Activated CD4-positive, alpha-beta T cell treated with anti-CD3 and anti-CD28 coated beads, Interleukin-2, amount 50 U/mL, for 1 hour (primary cell): ENCODE results near the gene BTBD16.

Experiments used
- DNase-seq: peaks from one replicate; pipeline ENCODE4 v3.0.0-alpha.2; 2020

The BTBD16 gene

DNA sequence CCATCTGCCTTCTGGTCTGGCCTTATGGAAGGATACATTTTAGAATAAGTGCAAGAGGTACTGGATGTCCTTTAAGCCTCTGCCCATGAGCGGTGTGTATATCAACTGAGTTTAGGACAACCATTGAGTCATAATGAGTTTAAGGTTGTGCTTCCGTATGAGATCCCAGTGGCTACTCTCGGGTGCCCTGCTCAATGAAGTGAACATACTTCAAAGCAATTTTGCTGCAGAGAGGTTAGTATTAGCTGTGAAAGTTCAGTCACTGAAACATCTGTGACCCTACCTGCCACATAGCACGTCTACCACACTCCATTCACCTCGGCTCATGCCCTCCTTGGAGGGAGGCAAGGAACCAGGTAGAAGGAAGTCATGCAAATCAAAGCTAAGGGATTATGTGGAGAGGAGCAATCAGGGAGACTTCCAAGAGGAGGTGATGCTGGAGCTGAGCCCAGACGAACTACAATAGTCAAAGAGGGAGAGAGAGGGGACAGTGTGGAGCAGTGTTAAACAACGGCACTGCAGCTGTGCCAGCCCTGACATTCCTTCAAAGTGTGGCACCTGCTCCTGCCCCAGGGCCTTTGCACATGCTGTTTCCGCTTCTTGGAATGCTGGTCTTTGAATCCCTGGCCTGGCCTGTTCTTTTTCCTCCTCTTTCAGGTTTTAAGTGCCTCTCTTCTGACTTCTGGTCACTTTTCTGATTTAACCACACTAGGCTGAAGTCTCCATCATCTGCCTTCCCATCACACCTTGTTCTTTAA, 25.4 kb downstream of the BTBD16 start:
- no peak for DNase-seq

DNA sequence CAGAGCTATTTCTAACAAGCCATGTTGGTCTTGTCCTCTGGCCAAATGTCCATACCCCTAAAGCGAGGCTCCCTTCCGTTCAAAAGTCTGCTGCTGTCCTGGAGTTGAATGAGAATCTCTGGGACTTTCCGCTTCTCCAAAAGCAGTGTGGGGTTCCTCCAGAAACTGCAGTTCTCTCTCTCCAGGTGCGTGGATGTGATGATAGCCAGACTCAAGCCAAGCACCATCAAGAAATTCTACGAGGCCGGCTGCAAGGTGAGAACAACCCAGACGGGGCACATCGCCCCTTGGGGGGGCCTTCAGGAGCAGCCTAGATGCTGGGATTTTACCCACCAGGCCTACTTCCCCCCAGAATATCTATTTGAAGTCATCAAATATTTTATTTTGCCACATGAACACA, 26.5 kb downstream of the BTBD16 start:
- DNase-seq = no peak

DNA sequence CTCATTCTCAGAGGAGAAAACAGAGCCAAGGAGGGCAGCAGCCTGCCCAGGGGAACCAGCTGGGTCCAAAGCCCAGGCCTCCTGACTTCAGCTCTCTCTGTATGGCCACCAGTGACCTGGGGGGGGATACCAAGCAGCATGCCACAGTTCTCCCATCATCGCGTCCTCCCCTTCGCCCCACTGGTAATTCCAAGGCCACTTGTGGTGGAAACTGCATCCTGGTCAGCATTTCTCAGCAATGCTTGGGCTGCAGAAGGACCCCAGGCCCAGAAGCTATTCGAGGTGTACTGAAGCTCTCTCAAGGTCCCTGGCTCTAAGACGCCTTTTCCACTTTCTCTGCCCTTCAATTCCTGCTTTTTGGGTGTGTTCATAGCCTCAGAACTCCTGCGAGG, 27.1 kb downstream of the BTBD16 start:
- no peak for DNase-seq

DNA sequence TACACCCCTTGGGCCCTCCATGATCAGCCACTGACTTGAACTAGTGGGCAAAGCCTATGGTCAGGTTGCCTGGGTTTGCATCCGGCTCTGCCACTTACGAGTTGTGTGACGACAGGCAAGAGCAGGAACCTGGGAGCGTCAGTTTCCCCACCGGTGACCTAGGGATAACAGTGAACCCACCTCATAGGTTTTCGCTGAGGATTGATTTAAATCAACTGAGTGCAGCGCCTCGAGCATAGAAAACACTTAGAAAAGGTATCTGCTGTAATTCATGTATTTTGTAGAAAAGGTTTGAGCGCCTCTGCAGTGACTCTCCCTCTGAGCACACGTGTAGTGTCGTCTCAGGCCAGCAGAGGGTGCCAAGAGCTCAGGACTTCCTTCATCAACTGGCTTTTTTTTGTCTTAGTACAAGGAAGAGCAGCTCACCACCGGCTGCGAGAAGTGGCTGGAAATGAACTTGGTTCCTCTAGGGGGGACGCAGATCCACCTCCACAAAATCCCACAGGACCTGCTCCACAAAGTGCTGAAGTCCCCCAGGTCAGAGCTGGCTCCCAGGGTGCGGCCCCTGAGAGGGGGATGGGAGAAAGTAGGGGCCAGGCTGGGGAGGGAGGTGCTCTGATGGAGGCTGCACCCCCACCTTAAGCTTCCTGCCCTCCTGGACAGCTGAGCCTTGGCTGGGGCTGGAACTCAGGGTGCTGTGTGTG, 27.7 kb downstream of the BTBD16 start:
- peak; percentile 62 for DNase-seq

DNA sequence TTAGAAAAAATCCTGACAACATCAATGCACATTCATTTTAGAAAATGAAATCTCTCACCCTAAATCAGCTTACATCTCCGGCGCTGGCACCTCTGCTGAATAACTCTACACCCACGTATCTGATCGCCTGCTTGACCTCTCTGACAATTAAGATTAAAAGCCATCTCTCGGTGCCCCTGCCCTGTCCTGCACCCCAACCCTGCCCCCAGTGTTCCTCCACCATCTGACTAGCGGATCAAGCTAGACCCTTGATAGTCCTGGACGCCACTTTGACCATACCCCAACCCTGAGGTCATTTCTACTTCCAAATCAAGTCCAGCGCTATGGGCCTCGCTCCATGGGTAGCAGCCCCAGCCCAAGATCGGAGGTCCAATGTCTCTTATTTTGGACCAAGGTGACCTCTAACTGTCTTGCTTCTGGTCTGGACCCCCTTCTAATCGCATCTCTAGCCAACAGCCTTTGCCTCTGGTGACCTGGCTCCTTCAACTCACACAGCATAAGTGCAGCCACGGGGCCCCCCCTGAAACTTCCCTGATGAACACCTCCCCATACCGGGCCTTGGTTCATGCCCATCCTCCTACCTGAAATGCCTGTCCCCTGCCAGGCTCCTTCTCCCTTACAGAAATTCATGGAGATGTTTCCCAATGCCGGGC, 28.5 kb downstream of the BTBD16 start:
- DNase-seq = no peak

DNA sequence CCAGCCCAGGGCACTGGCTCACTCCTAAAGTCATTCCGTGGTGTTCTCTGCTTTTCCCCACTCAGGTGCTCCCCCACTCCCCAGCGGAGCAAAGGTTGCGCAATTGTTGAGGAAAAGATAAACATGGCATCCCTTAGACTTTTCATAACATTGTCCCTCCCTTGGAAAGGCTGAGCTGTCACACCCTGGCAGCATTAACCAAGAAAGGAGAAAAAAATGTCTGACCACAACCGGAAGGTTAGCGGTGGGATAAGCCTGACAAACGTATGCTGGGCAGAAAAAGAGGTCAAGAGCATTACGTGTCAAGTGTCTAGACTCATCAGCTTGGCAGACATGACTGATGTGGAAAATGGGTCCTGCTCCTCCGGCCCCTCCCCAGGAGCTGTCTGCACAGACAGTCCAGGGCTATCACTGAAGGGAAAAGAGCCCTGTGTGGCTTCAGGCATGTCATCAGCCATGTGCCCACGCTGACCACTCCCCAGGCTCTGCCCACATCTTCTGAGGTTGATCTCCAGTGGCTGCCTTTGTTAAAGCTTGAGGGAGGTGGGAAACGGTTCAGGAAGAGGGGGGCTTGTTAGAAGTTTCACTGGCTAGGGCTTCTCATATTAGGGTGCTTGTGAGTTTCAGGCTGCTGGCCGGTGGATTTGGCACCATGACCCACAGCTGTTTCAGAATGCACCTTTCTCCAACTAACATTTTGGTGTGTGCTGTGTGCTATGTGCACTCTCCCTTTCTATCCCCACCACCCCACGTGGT, 30.1 kb downstream of the BTBD16 start:
- no peak for DNase-seq

DNA sequence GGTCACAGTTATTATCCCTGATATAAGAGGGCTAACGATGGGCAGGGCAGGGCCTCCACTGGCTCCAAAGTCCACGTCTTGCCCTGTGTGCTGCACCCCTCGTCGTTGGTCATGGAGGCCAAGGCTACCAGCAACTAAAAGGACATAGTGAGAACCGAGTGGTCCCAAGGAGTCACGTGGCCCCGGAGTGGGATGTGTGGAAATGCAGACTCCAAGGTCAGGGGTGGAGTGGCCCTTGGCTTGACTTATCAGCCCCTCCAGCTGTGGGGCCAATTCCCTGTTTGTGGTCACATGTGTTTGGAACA, 30.7 kb downstream of the BTBD16 start:
- DNase-seq = no peak

DNA sequence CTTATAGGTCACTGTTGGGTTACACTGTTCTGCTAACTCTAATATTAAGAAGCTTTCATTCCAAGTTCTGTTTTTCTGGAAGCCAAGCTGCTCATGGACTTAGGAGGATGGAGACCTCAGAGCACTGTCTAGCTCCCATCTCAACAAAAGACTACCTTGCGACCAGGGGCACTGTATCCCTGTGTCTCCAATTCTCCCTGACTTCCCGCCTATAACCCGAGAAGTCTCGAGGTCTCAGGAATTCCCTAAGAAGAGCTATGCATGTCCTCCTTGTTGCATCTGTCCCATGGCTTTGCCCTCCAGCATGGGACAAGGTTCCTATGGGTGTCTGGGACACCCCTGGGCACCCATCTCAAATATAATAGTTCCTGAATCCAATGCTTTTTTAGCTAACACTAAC, 31.2 kb downstream of the BTBD16 start:
- no peak for DNase-seq

DNA sequence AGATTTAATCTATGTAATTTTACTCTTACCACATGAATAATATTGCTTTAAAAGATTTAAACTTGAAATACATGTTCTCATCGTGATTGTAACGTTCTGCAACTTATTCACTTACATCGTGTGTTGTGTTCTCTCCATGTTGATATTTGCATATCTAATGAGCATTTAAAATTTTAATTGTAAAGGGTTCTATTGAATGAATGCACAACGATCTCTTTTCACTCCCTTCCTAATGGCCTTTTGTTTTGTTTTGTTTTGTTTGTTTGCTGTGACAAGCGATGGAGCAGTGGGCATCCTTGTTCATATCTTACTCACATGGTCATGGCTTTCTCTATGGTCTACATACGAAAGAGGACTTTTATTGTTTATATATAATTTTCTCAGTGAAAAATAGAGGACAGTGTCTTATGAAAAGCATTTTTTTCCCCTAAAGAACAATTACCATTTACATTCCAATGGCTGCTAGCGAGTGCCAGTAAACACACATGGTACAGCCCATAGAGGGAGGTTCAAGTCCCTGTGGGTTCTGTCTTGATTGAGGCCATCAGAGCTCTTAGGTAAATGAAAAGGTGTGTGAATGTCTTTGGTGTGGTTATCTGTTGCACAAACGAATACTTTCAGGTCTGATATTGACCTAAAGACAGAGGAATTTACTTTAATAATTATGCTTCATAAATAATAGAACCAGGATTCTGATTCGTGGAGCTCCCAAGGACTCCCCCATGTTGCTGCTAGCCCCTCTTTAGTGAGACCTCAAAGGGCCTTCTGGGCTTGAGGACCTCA, 32.4 kb downstream of the BTBD16 start:
- DNase-seq = no peak

DNA sequence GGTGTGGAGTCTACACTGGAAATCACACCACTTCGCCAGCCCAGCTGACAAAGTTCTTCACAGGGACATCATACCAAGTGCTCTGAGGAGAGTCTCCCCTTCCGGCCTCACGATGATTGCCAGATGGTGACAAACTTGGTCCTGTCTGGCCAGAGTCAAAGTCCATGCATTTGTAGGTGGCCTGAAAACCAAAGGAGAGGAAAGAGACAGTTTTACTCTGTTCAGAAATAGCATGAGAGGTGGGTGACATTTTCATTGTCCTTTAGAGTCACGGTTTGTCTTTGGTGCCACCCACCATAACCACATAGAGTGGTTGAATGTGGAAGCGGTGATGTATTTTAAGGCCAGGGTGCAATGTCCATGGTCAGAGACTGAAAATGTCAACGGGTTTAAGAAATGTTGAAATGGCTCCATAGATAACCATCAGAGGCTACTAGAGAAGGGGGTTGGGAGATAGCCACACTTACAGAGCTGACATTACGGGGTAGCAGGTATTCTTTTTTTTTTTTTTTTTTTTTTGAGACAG, 33.0 kb downstream of the BTBD16 start:
- no peak for DNase-seq

DNA sequence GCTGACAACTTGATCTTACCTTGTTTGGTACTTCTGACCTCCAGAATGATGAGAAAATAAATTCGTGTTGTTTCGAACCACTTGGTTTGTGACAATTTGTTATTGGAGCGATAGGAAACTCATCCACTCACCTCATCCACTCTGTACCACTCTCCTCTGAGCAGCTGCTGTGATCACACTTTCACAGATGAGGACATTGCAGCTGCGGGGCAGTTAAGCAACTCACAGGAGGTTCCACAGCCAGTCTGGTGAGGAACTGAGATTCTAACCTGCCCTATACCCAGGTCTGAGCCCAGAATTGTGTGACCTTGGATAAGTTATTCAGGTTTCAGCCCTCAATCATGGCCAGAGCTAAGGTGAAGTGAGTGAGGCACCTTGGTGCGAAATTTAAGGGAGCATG, 35.2 kb downstream of the BTBD16 start:
- DNase-seq = no peak

DNA sequence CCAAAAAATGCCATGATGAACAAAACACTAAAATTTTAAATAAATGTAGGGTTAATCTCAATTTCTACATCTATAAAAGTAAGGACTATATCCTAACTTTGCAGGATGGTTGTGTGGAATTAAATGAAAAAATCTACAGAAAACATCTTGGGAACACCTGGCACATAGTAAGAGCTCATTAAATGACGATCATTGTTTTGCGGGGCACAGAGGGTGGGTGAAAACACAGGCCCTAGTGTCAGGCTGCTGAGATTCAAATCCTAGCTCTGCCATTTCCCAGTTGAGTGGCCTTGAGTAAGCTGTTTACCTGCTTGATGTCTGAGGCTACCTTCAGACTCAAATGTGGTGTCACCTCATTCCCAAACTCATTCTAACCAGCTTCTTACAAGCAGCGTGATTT, 35.6 kb downstream of the BTBD16 start:
- no peak for DNase-seq

DNA sequence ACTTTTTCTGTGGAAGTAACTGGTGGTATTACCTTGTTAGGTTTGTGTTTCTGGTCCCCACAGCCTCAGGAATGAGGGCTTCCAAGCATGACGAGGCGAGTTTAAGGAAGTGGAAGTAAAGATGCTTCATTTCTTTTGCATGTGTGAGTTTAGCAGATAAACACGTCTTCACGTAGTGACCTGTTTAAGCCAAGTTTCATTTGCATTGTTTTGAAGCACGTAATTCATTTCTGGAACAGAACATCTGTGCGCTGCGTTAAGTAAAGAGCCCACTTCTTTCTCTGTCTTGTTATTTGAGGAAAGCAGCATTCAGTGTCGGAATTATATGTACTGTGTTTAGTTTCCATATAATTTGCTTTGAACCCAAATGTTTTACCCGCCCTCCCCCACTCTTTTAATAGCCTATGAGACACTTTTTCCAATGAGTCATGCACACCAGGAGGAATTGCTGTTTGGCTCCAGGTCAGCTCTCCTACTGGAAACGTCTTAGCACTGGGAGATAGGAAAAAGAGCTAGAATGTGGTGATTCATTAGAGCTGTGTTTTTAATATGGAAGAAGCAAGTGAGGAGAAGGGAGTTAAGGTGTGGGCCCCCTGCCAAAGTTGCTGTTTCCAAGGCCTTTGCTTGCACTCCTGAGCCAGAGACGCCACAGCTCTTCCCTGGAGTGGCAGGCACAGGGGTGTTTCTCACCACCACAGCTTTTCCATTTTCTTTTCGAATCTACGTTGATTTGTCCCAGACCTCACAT, 36.7 kb downstream of the BTBD16 start:
- DNase-seq = no peak

DNA sequence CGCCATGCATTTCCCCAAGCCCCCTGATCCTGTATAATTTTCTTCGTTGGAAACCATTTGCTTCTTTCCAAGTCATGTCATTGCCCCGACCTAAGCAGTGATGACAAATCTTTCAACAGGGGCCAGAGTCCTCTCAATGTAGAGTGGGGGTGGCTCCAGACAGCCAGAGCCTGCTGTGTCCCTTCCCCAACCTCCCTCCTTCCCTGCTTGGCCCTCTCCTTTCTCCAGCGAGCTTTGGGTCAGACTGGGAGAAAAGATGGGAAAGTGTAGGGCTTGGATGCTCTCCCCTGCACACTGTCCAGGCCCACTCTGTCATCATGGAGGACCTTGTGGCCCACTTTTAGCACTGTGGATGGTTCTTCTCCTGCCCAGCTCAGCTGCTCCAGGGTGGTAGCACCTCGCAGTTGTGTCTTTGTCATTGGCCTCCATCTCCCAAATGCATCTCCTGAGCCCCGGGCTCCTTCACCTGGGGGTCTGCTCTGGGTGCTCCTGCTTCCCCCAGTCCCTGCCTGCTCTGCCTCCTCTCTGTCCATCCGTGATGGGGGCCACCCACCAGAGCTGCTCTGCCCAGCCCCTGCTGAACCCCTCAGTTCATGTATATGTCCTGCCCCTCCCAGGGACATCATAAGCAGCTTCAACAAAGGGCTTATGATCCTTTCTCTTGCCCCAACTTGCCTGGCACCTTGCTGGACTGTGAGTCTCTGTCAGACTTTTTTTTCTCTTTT, 37.5 kb downstream of the BTBD16 start:
- no peak for DNase-seq

DNA sequence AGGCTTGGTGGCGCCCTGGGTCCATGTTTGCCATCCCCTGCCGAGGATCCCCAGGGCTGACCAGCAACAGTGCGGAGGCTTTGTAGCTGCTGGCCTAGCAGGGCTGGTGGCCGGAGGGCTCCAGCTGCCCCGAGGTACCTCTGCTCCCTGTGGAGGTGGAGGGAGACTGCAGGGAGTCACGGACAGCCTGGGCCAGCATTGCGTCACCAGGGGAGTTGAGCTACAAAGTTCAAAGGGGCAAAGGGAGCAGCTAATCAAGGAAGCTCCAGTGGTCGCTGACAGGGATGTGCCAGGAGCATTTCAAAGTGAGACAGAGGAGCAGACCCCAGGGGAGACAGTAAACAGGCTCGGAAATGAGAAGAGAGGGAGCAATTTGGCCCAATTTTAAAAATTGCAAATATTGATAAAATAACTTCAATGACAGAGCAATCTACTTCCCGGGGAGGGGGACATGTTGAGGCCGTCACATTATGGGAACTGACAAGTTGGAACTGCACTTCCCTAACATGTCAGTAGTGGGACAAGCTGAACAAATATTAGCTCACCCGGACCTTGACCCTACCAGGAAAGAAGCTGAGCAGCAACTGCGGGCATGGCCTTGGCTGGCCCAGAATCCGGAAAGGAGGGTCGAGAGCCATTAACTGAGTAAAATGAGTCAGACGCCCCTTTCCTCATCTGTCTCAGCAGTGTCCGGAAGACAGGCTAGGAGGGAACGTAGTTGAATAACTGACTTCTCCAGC, 39.4 kb downstream of the BTBD16 start:
- DNase-seq = no peak

DNA sequence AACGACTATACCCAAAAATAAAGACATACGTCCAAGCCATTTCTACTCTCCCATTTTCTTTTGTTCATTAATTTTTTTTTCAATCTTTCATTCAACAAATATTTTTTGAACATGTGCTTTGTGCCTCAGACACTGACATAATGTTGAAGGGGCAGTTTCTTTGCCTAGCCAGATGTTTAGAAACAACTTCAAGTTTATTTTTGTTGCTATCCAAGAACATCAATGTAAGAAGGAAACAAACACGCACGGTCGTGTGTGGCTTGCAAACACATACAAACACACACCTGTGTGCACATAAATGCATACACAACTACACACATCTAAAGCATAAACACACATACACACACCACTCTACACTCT, 39.9 kb downstream of the BTBD16 start:
- DNase-seq = no peak

DNA sequence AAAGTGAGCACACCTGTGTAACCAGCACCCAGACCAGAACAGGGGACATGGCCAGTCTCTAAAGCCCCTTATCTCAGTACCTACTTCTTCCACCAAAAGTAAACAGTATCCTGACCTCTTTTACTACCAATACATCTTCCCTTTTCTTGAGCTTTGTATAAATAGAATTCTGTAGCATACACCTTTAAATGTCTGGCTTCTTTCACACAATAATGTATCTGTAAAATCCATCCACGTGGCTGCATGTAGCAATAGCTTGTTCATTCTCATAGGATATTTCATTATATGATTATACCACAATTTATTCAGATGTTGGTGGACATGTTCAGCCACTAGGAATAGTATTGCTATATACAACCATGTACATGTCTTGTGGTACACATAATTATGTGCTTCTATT, 40.6 kb downstream of the BTBD16 start:
- no peak for DNase-seq

DNA sequence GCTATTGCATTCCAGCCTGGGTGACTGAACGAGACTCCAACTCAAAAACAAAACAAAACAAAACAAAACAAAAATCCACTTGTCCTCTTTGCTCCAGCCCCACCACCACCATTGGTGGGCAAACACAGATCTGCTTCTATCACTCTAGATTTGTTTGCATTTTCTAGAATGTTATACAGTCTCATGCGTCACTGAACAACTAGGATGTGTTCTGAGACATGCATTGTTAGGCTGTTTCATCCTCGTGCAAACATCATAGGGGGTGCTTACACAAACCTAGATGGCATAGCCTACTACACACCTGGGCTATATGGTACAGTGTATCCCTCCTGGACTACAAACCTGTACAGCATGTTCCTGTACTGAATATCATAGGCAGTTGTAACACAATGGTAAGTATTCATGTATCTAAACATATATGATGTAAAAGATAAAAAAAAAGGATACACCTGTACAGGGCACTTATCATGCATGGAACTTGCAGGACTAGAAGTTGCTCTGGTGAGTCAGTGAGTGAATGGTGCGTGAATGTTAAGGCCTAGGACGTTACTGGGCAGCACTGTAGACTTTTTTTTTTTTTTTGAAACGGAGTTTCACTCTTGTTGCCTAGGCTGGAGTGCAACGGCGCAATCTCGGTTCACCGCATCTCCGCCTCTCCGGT, 45.3 kb downstream of the BTBD16 start:
- no peak for DNase-seq

DNA sequence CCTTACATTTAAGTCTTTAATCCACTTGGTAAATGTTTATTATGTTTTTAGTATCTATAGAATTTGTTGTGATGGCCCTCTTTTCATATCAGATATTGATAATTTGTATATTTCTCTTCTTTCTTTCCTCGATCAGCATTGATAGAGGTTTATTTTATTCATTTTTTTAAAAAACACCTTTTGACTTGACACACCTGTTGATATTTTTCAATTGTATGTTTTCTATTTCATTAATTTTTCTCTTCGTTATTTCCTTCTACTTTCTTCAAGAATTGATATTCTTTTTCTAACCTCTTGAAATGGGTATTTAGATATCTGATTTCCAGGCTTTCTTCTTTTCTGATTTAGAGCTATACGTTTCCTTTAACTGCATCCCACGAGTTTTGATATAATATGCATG, 50.9 kb downstream of the BTBD16 start:
- no peak for DNase-seq

DNA sequence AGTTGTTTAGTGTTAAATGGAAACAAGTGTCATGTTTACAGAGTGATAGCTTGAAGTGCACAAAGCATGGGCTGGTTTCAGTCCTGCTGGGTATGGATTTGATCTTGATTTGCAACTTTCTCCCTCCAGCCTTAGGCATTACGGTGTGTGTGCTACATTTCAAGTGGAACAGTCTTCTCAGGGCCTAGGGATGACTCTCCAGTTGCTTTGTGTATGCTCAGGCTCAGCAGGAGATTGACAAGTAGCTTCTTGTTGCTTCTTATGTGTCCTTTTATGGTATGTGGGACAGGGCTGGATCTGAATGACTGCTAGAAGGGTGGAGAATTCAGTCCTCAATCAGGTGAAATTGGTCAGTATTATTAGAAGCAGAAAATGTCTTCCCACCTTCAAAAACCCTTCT, 52.1 kb downstream of the BTBD16 start:
- no peak for DNase-seq
